OCI-LY1 (cell line): ENCODE measurements around the gene DTX3.

Experiments used
- H2AFZ ChIP-seq: fragments of 200-600 bp; sonication (generic), shearing (Covaris generic); 2 replicates; pipeline ENCODE4 v1.6.0; 2014; ENCODE audit warnings: antibody characterized with exemption, mild to moderate bottlenecking, low read length
- H3F3A ChIP-seq: fragments of 200-600 bp; sonication (generic), shearing (Covaris generic); 2 replicates; pipeline ENCODE4 v1.6.0; 2014; ENCODE audit warnings: mild to moderate bottlenecking, antibody characterized with exemption, low read length, moderate library complexity; ENCODE audit not compliant: insufficient read depth
- H3K27ac ChIP-seq: fragments of 200-600 bp; sonication (generic); 2 replicates; pipeline ENCODE4 v1.5.1; 2014; ENCODE audit warnings: low read length, mixed run types, mild to moderate bottlenecking, low read depth; ENCODE audit not compliant: poor library complexity, severe bottlenecking
- H3K27me3 ChIP-seq: fragments of 200-600 bp; sonication (generic); 2 replicates; pipeline ENCODE4 v1.6.0; 2014; ENCODE audit warnings: antibody characterized with exemption, mild to moderate bottlenecking, low read length, moderate library complexity; ENCODE audit not compliant: insufficient read depth
- H3K36me3 ChIP-seq: fragments of 200-600 bp; sonication (generic); 2 replicates; pipeline ENCODE4 v1.6.1; 2014; ENCODE audit warnings: mild to moderate bottlenecking, antibody characterized with exemption, low read length, moderate library complexity, mixed read lengths; ENCODE audit not compliant: insufficient read depth
- H3K4me1 ChIP-seq: fragments of 200-600 bp; sonication (generic); 2 replicates; pipeline ENCODE4 v1.5.1; 2014; ENCODE audit warnings: mild to moderate bottlenecking, low read length, moderate library complexity; ENCODE audit not compliant: insufficient read depth, severe bottlenecking
- H3K4me2 ChIP-seq: fragments of 200-600 bp; sonication (generic), shearing (Covaris generic); 2 replicates; pipeline ENCODE4 v1.6.1; 2014; ENCODE audit warnings: low read length
- H3K4me3 ChIP-seq: fragments of 200-600 bp; sonication (generic); 2 replicates; pipeline ENCODE4 v1.5.1; 2014; ENCODE audit warnings: low read length, low read depth, mild to moderate bottlenecking, mixed read lengths; ENCODE audit not compliant: poor library complexity, severe bottlenecking
- H3K79me2 ChIP-seq: fragments of 200-600 bp; shearing (Covaris generic); 2 replicates; pipeline ENCODE4 v1.6.1; 2016; ENCODE audit warnings: mixed run types, low read length, mixed read lengths; ENCODE audit not compliant: insufficient read depth
- H3K9ac ChIP-seq: fragments of 200-600 bp; sonication (generic), shearing (Covaris generic); 2 replicates; pipeline ENCODE4 v1.6.1; 2014; ENCODE audit warnings: mild to moderate bottlenecking, low read length, mixed read lengths
- H3K9me2 ChIP-seq: fragments of 200-600 bp; sonication (generic), shearing (Covaris generic); 2 replicates; pipeline ENCODE4 v1.6.1; 2014; ENCODE audit warnings: low read depth, mild to moderate bottlenecking, low read length, mixed read lengths
- H3K9me3 ChIP-seq: fragments of 200-600 bp; shearing (Covaris generic); 2 replicates; pipeline ENCODE4 v1.6.1; 2014; ENCODE audit warnings: low read length, mixed read lengths
- H4K20me1 ChIP-seq: fragments of 200-600 bp; sonication (generic), shearing (Covaris generic); 2 replicates; pipeline ENCODE4 v1.6.0; 2016; ENCODE audit warnings: mild to moderate bottlenecking, low read length; ENCODE audit not compliant: insufficient read depth
- CTCF ChIP-seq: fragments of 200-600 bp; sonication (generic), shearing (Covaris generic); IDR thresholded peaks from 2 replicates; pipeline ENCODE4 v1.5.1; 2017; ENCODE audit warnings: mild to moderate bottlenecking, antibody characterized with exemption, low read length, moderate library complexity, mixed read lengths
- EZH2 ChIP-seq: fragments of 200-600 bp; sonication (generic), shearing (Covaris generic); IDR thresholded peaks from 2 replicates; pipeline ENCODE4 v1.8.0; 2017; ENCODE audit warnings: borderline replicate concordance, mixed run types, mild to moderate bottlenecking, antibody characterized with exemption, low read length, moderate library complexity, mixed read lengths

DTX3 gene

GRCh38 chr12:57619434-57620244 is 15.0 kb downstream of the DTX3 start:
- Histone ChIP-seq H3F3A (no peaks in the 10 kb centered on the region), H3K36me3 (no peaks in the 10 kb centered on the region), H3K27me3 (peaks cover 6% of the 10 kb centered on the region), H3K4me1 (peaks cover 9% of the 10 kb centered on the region), H3K79me2 (no peaks in the 10 kb centered on the region), H3K4me2 (no peak overlapping the region), H3K27ac (no peak overlapping the region), H3K9ac (no peak overlapping the region), H2AFZ (no peak overlapping the region), H4K20me1 (no peaks in the 10 kb centered on the region), H3K9me2 (no peaks in the 10 kb centered on the region), H3K4me3 (no peak overlapping the region), H3K9me3 (no peaks in the 10 kb centered on the region)
- TF ChIP-seq CTCF: no peak
- TF ChIP-seq EZH2: no peak

- no peaks in the 10 kb centered on the region for H3K9me2 ChIP-seq
- no peak overlapping the region for H3K27ac ChIP-seq
- TF ChIP-seq CTCF (no peak), EZH2 (no peak)
- H3K27me3 ChIP-seq: peaks cover 6% of the 10 kb centered on the region
- H3K9ac ChIP-seq: no peak overlapping the region
- no peaks in the 10 kb centered on the region for H3F3A ChIP-seq
- no peak overlapping the region for H3K4me2 ChIP-seq
- no peaks in the 10 kb centered on the region for H3K79me2 ChIP-seq
- H2AFZ ChIP-seq: no peak overlapping the region
- no peaks in the 10 kb centered on the region for H3K9me3 ChIP-seq
- no peaks in the 10 kb centered on the region for H4K20me1 ChIP-seq
- peaks cover 9% of the 10 kb centered on the region for H3K4me1 ChIP-seq
- H3K36me3 ChIP-seq: no peaks in the 10 kb centered on the region
- no peak overlapping the region for H3K4me3 ChIP-seq
Measured at GRCh38 chr12:57620245-57620935, 15.8 kb downstream of the DTX3 start.

GRCh38 chr12:57620936-57621496 is 16.4 kb downstream of the DTX3 start:
- Histone ChIP-seq H3K4me2 (peak overlapping the region; percentile 58; the same call in 1 of the 2 replicates), H3K4me3 (peak overlapping the region; percentile 34), H3K27me3 (peaks cover 6% of the 10 kb centered on the region), H3K27ac (no peak overlapping the region), H3K9ac (no peak overlapping the region), H3K9me2 (no peaks in the 10 kb centered on the region), H3F3A (no peaks in the 10 kb centered on the region), H3K36me3 (no peaks in the 10 kb centered on the region), H3K9me3 (no peaks in the 10 kb centered on the region), H2AFZ (no peak overlapping the region), H3K4me1 (peaks cover 9% of the 10 kb centered on the region), H3K79me2 (no peaks in the 10 kb centered on the region), H4K20me1 (no peaks in the 10 kb centered on the region)
- TF ChIP-seq EZH2 (no peak), CTCF (no peak)
